Psoas muscle (tissue), 8 donors: ENCODE measurements around the gene FAM228B. TPM values are rescaled to one million over a fixed set of nuclear protein-coding genes. Genes with fewer than 3 reads are reported as not detected.

Experiments used
- ATAC-seq, 4 donors: fragments of 200-7000 bp; cut with Tn5 transposase; one replicate each; pipeline ENCODE4 v1.9.1; 2020; ENCODE audit warnings: moderate library complexity in 3 of 4, mild to moderate bottlenecking in 2 of 4
- DNase-seq, 2 donors: peaks; one replicate each; pipeline ENCODE4 v3.0.0-alpha.2; 2020
- H3K27ac ChIP-seq: fragments of 200-600 bp; one replicate; pipeline ENCODE4 v1.8.0; 2022
- H3K27me3 ChIP-seq, 3 donors: fragments of 200-600 bp in 1 of 3; one replicate each; pipeline versions ENCODE4 v1.6.1 to v1.8.0; 2013 to 2022; ENCODE audit warnings: low read length in 2 of 3, mild to moderate bottlenecking in 2 of 3, moderate library complexity in 1 of 3; ENCODE audit not compliant: insufficient read depth in 3 of 3
- H3K36me3 ChIP-seq, 2 donors: fragments of 200-600 bp in 1 of 2; one replicate each; pipeline versions ENCODE4 v1.6.1 to v1.8.0; 2013 to 2022; ENCODE audit warnings: low read depth in 1 of 2, mild to moderate bottlenecking in 1 of 2, moderate library complexity in 1 of 2; ENCODE audit not compliant: insufficient read depth in 1 of 2
- H3K4me1 ChIP-seq: fragments of 200-600 bp; one replicate; pipeline ENCODE4 v1.8.0; 2022
- H3K4me3 ChIP-seq: fragments of 200-600 bp; one replicate; pipeline ENCODE4 v1.8.0; 2022; ENCODE audit warnings: mild to moderate bottlenecking
- H3K9me3 ChIP-seq: fragments of 200-600 bp; one replicate; pipeline ENCODE4 v1.8.0; 2022
- WGBS, 3 donors: extraction: QIAGEN DNeasy Blood & Tissue Kit; methylation state at CpG; one replicate each; pipeline versions ENCODE4 v1.1.6 to v1.1.7; 2013; 5-methylcytosine and 5-hydroxymethylcytosine counted together
- intact Hi-C, 2 donors: fragments of 100-400 bp; cut with DNase I; formaldehyde crosslinking; loops; one replicate each; pipeline versions ENCODE4 v1.11.0 to v1.14.2; 2022
- polyA plus RNA-seq, 3 donors: library from polyadenylated mRNA; stranded (reverse); fragments of 200-250 nt; gene quantifications; one replicate each; pipeline ENCODE4 v1.2.3, GENCODE V29; 2013
- total RNA-seq, 4 donors: library from RNA; stranded (reverse); fragmentation: NEBNext Ultra II Directional in 2 of 4; extraction: Animal tissue kit (Norgen Biotek cat#: 25700) in 2 of 4; gene quantifications; one replicate each; pipeline versions ENCODE4 v1.2.1 to v1.2.4, GENCODE V29; 2021 to 2023
- TF ChIP-seq, protein P1 (sequence below): fragments of 200-600 bp; IDR thresholded peaks from one replicate; pipeline ENCODE4 v1.8.0; 2022; ENCODE audit warnings: antibody characterized with exemption
- donor health status: healthy with polysubstance abuse.
- donor health status: DM: no; HTN: no; CAD: no; lungs with moderate emphysema.
- donor health status: Bipolar disorder and iron deficiency.
- donor health status: healthy.
- donor health status: DM: yes; HTN: yes; CAD: no.
- donor health status: DM: no; HTN: no; CAD: no.
- donor health status: DM: no; HTN: no; CAD: no.
- donor health status: DM: yes; HTN: yes; CAD: no.

Gene FAM228B
- total and polyA plus RNA-seq, 7 donors = 2.5 to 30.1 (median 12.4) TPM

DNA sequence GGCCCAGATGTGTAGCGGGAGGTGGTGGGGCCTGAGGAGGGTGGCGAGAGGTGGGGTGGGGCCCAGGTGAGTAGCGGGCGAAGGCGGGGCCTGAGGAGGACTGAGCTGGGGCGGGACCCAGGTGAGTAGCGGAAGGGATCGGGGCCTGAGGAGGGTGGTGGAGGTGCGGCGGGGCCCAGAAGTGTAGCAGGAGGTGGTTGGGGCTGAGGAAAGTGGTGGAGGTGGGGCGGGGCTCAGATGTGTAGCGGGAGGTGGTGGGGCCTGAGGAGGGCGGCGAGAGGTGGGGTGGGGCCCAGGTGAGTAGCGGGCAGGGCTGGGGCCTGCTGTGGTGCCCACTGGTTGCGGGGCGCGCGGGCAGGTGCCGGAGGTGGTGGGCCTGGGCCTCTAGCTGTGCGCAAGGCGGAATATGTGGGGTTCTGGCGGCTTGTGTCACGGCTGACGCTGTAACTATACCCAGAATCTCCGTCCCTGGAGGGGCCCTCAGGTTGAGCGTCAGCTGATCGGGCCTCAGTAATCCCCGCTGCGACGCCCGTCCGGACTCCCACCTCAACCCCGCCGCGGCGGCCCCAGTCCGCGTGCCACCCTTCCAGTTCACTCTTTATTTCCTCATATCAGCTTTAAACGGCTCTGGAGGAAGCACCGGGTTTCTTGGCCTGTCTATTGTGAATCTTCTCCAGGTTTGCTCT lies 46.3 kb upstream of the FAM228B start:
- H3K36me3 ChIP-seq = peaks cover 5 to 29% of the 10 kb centered on the region in 2 donors
- ATAC-seq = peak in 1 of 4 donors; percentile 5
- intact Hi-C loops = loop anchor here (5.0 kb wide), 2 partner anchors 135 to 150 kb away; partner anchors contain the start of genes ATAD2B (in 1 of the 2) and UBXN2A (in 1 of the 2)
- H3K4me3 ChIP-seq = peak overlapping the region; percentile 93
- H3K27me3 ChIP-seq = no peaks in the 10 kb centered on the region
- H3K9me3 ChIP-seq = no peaks in the 10 kb centered on the region
- TF ChIP-seq, protein P1, sequence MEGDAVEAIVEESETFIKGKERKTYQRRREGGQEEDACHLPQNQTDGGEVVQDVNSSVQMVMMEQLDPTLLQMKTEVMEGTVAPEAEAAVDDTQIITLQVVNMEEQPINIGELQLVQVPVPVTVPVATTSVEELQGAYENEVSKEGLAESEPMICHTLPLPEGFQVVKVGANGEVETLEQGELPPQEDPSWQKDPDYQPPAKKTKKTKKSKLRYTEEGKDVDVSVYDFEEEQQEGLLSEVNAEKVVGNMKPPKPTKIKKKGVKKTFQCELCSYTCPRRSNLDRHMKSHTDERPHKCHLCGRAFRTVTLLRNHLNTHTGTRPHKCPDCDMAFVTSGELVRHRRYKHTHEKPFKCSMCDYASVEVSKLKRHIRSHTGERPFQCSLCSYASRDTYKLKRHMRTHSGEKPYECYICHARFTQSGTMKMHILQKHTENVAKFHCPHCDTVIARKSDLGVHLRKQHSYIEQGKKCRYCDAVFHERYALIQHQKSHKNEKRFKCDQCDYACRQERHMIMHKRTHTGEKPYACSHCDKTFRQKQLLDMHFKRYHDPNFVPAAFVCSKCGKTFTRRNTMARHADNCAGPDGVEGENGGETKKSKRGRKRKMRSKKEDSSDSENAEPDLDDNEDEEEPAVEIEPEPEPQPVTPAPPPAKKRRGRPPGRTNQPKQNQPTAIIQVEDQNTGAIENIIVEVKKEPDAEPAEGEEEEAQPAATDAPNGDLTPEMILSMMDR = no peak
- H3K27ac ChIP-seq = peak overlapping the region; percentile 87
- no peak for DNase-seq
- 1 to 7% (median 3%) methylated on average over 35 to 41 of the region's 41 CpGs for WGBS, 3 donors
- peaks cover 7% of the 10 kb centered on the region for H3K4me1 ChIP-seq

- Histone ChIP-seq H3K27me3 (no peaks in the 10 kb centered on the region), H3K36me3 (peaks cover 5 to 29% of the 10 kb centered on the region in 2 donors), H3K4me1 (peaks cover 7% of the 10 kb centered on the region), H3K27ac (peak overlapping the region; percentile 87), H3K4me3 (peak overlapping the region; percentile 93), H3K9me3 (no peaks in the 10 kb centered on the region)
- ATAC-seq = no peak
- WGBS, 3 donors = 13 to 19% (median 17%) methylated on average over 9 of the region's 9 CpGs
- no peak for DNase-seq
- TF ChIP-seq, protein P1 = no peak
- intact Hi-C loops = loop anchor here (5.0 kb wide), 2 partner anchors 135 to 150 kb away; partner anchors contain the start of genes ATAD2B (in 1 of the 2) and UBXN2A (in 1 of the 2)
Observed at GRCh38 chr2:24077535-24077877, 45.8 kb upstream of the FAM228B start.

DNA sequence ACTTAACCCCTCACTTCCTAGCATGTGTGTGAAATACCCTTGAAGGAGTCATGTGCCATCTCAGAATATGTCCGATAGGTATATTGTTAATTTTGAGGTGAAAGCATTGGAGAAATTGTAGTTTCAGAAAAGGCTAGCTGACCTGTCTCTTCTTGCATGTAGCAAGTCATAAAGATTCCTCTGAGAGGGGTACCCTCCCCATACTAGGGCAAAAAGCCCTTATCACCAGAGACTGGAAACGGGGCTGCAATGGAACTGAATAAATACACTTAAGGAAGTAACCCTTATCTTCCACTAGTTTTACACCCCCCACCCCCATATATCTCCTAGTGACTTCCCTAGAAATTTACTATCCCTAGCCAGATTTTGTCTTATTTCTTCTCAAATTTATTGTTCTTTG lies 45.4 kb upstream of the FAM228B start:
- TF ChIP-seq, protein P1 = no peak
- peak overlapping the region; percentile 93 for H3K4me3 ChIP-seq
- H3K9me3 ChIP-seq = no peaks in the 10 kb centered on the region
- intact Hi-C loops = loop anchor here (5.0 kb wide), 2 partner anchors 136 to 151 kb away; partner anchors contain the start of genes ATAD2B (in 1 of the 2) and UBXN2A (in 1 of the 2)
- peaks cover 5 to 29% of the 10 kb centered on the region in 2 donors for H3K36me3 ChIP-seq
- ATAC-seq (no peak), DNase-seq (no peak)
- H3K27me3 ChIP-seq = no peaks in the 10 kb centered on the region
- 81 to 86% (median 82%) methylated on average over 2 of the region's 2 CpGs for WGBS, 3 donors
- peaks cover 7% of the 10 kb centered on the region for H3K4me1 ChIP-seq
- H3K27ac ChIP-seq = peak overlapping the region; percentile 87

- Histone ChIP-seq H3K27ac (no peak overlapping the region), H3K36me3 (peaks cover 2 to 17% of the 10 kb centered on the region in 2 donors), H3K9me3 (no peaks in the 10 kb centered on the region), H3K4me1 (peaks cover 14% of the 10 kb centered on the region), H3K4me3 (no peak overlapping the region), H3K27me3 (no peaks in the 10 kb centered on the region)
- DNase-seq (no peak), ATAC-seq (no peak)
- TF ChIP-seq, protein P1 = no peak
- intact Hi-C loops = loop anchor here (5.0 kb wide), 2 partner anchors 33 to 153 kb away; partner anchors contain the start of genes ATAD2B (in 1 of the 2), FKBP1B (in 1 of the 2) and WDCP (in 1 of the 2)
- 32 to 40% (median 33%) methylated on average over 2 of the region's 2 CpGs for WGBS, 3 donors
Observed at GRCh38 chr2:24080701-24081100, 42.6 kb upstream of the FAM228B start.
